Globus pallidus (tissue), 1 donor: ENCODE measurements around the gene SHH.

ENCODE experiments used
- DNase-seq: peaks from one replicate; pipeline ENCODE4 v3.0.0-alpha.2; 2015; ENCODE audit warnings: low spot score

The SHH gene

GRCh38 chr7:155811895-155812761, at the start of gene SHH:
TSS of gene SHH (minus strand) at chr7:155812463. CDS start at chr7:155812122, 341 bp downstream.
- no peak for DNase-seq

- no peak for DNase-seq
These were observed 49.2 kb upstream of the SHH start for GRCh38 chr7:155861480-155861868.

GRCh38 chr7:155860840-155861479, 48.7 kb upstream of the SHH start:
- no peak for DNase-seq

GRCh38 chr7:155860461-155860839, 48.2 kb upstream of the SHH start:
- no peak for DNase-seq

- DNase-seq, result no peak
These were observed 46.3 kb upstream of the SHH start for GRCh38 chr7:155858521-155859061.

GRCh38 chr7:155857141-155857540, 44.9 kb upstream of the SHH start:
- no peak for DNase-seq

- DNase-seq, result no peak
These were observed 44.4 kb upstream of the SHH start for GRCh38 chr7:155856656-155857055.

- no peak for DNase-seq
These were observed 40.4 kb upstream of the SHH start for GRCh38 chr7:155852426-155853301.

- DNase-seq, result no peak
These were observed 39.6 kb upstream of the SHH start for GRCh38 chr7:155851892-155852291.

GRCh38 chr7:155850766-155851678, 38.8 kb upstream of the SHH start:
- DNase-seq, result no peak

GRCh38 chr7:155850001-155850436, 37.8 kb upstream of the SHH start:
- DNase-seq, result no peak

- DNase-seq, result no peak
These were observed 36.7 kb upstream of the SHH start for GRCh38 chr7:155848691-155849669.

GRCh38 chr7:155847821-155848435, 35.7 kb upstream of the SHH start:
- no peak for DNase-seq

GRCh38 chr7:155846936-155847335, 34.7 kb upstream of the SHH start:
- no peak for DNase-seq

- DNase-seq, result no peak
These were observed 33.9 kb upstream of the SHH start for GRCh38 chr7:155846156-155846555.

GRCh38 chr7:155845226-155845625, 33.0 kb upstream of the SHH start:
- DNase-seq, result no peak

- DNase-seq, result no peak
These were observed 32.3 kb upstream of the SHH start for GRCh38 chr7:155844526-155844925.

- DNase-seq, result no peak
These were observed 31.8 kb upstream of the SHH start for GRCh38 chr7:155844019-155844453.

GRCh38 chr7:155843426-155844018, 31.3 kb upstream of the SHH start:
- DNase-seq, result no peak
